Pancreas (tissue), 10 donors: ENCODE results near the gene PRR5L. TPM values are rescaled to one million over a fixed set of nuclear protein-coding genes. Genes with fewer than 3 reads are reported as not detected.

Experiments used
- ATAC-seq, 4 donors: fragments of 200-7000 bp; cut with Tn5 transposase; one replicate each; pipeline versions ENCODE4 v1.8.0 to v1.9.1; 2020; ENCODE audit warnings: mild to moderate bottlenecking in 4 of 4, moderate library complexity in 4 of 4
- DNase-seq, 6 donors: peaks; one replicate each; pipeline ENCODE4 v3.0.0-alpha.2; 2020
- FAIRE-seq: peaks from 2 replicates; lab custom pipeline; 2012; peaks lifted over from hg19 to GRCh38; lab: Jason Lieb, UNC
- H3K27ac ChIP-seq, 4 donors: fragments of 200-600 bp; sonication (generic); 1 replicate in 3 of 4; 2 replicates in 1 of 4; pipeline versions ENCODE4 v1.5.0 to v1.8.0; 2020
- H3K27me3 ChIP-seq, 4 donors: fragments of 200-600 bp; one replicate each; pipeline ENCODE4 v1.8.0; 2021
- H3K36me3 ChIP-seq, 3 donors: fragments of 200-600 bp; sonication (generic) in 1 of 3; one replicate each; pipeline versions ENCODE4 v1.5.0 to v1.8.0; 2020 to 2021
- H3K4me1 ChIP-seq, 3 donors: fragments of 200-600 bp; one replicate each; pipeline ENCODE4 v1.8.0; 2021
- H3K4me3 ChIP-seq, 4 donors: fragments of 200-600 bp; sonication (generic) in 2 of 4; one replicate each; pipeline versions ENCODE4 v1.5.0 to v1.8.0; 2020 to 2021
- H3K9me3 ChIP-seq, 4 donors: fragments of 200-600 bp; one replicate each; pipeline ENCODE4 v1.8.0; 2021
- CTCF ChIP-seq, 4 donors: fragments of 200-600 bp; sonication (generic) in 3 of 4; IDR thresholded peaks; one replicate each; pipeline versions ENCODE4 v1.5.0 to v1.8.0; 2021; ENCODE audit warnings: antibody characterized with exemption in 4 of 4
- WGBS, 2 donors: extraction: QIAGEN DNeasy Blood & Tissue Kit; methylation state at CpG; one replicate each; pipeline ENCODE4 v1.1.7; 2013; 5-methylcytosine and 5-hydroxymethylcytosine counted together
- intact Hi-C, 3 donors: fragments of 100-400 bp; cut with DNase I; formaldehyde crosslinking; loops; one replicate each; pipeline versions ENCODE4 v1.11.1 to v1.14.2; 2022
- polyA plus RNA-seq, 2 donors: library from polyadenylated mRNA; stranded (reverse); fragments of 200-250 nt; gene quantifications; one replicate each; pipeline ENCODE4 v1.2.3, GENCODE V29; 2013
- total RNA-seq, 6 donors: library from RNA; stranded (reverse); fragmentation: NEBNext Ultra II Directional in 4 of 6; extraction: Animal tissue kit (Norgen Biotek cat#: 25700) in 4 of 6; gene quantifications; one replicate each; pipeline versions ENCODE4 v1.2.1 to v1.2.4, GENCODE V29; 2021 to 2023
- donor health status: healthy with polysubstance abuse.
- donor health status: DM: no; HTN: no; CAD: no; lungs with moderate emphysema.
- donor health status: DM: no; HTN: no; CAD: no.
- donor health status: control.
- donor health status: control.
- donor health status: Bipolar disorder and iron deficiency.
- donor health status: DM: yes; HTN: yes; CAD: no.
- donor health status: DM: no; HTN: no; CAD: no.
- donor health status: DM: no; HTN: no; CAD: no.
- donor health status: DM: yes; HTN: yes; CAD: no.

Gene PRR5L, protein sequence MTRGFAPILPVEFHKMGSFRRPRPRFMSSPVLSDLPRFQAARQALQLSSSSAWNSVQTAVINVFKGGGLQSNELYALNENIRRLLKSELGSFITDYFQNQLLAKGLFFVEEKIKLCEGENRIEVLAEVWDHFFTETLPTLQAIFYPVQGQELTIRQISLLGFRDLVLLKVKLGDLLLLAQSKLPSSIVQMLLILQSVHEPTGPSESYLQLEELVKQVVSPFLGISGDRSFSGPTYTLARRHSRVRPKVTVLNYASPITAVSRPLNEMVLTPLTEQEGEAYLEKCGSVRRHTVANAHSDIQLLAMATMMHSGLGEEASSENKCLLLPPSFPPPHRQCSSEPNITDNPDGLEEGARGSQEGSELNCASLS
- 1 to 10 TPM; 1.3 to 9.0 (median 2.7) TPM for total RNA-seq
- 1 to 10 TPM; 1.6 to 2.3 TPM for polyA plus RNA-seq

GRCh38 chr11:36295926-36296325, at the start of gene PRR5L:
PRR5L (plus strand) TSS chr11:36296288; CDS start chr11:36401122, 104,834 bp downstream.
- no peak for FAIRE-seq
- no peak for TF ChIP-seq CTCF (IDR thresholded peaks at IDR 0.05)
- WGBS, 2 donors, result 69 to 73% methylated on average over 3 of the region's 3 CpGs
- peaks cover 0 to 5% (median 2%) of the 10 kb centered on the region in 3 donors for H3K4me1 ChIP-seq
- no peak for DNase-seq
- H3K4me3 ChIP-seq, result no peak within 1 kb of the TSS
- no peaks in the 10 kb centered on the region for H3K36me3 ChIP-seq
- no peak for ATAC-seq
- H3K27ac ChIP-seq, result no peak within 1 kb of the TSS
- H3K27me3 ChIP-seq, result no peaks in the 10 kb centered on the region
- H3K9me3 ChIP-seq, result no peaks in the 10 kb centered on the region
- intact Hi-C loops, result loop anchor here in 2 of 3 donors (10.0 kb wide), 2 partner anchors 159 to 179 kb away; no protein-coding TSS in a partner anchor

GRCh38 chr11:36247493-36247892, 48.6 kb upstream of the PRR5L start:
- Histone ChIP-seq H3K27ac (no peak overlapping the region), H3K4me1 (no peaks in the 10 kb centered on the region), H3K36me3 (no peaks in the 10 kb centered on the region), H3K27me3 (no peaks in the 10 kb centered on the region), H3K9me3 (no peaks in the 10 kb centered on the region), H3K4me3 (no peak overlapping the region)
- intact Hi-C loops, result no loop called here
- 38 to 43% methylated on average over 3 of the region's 3 CpGs for WGBS, 2 donors
- no peak for TF ChIP-seq CTCF (IDR thresholded peaks at IDR 0.05)
- FAIRE-seq (no peak), DNase-seq (no peak), ATAC-seq (no peak)

DNA sequence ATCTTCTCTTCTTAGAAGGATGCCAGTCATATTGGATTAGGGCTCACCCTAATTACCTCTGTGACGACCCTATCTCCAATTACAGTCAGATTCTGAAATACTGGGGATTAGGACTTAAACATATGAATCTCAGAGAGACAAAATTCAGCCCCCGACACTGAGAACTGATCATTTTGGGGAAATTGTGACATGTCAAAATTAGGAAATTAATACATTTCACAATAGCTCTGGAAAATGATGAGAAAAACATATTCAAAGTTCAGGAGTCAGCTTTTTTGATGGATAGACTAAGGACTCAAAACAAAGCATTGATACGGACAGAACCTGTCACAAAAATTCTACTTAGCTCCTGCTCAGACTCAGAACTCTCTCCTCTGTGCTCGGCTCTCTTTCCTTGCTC, 47.7 kb upstream of the PRR5L start:
- no peak overlapping the region for H3K4me3 ChIP-seq
- FAIRE-seq (no peak), DNase-seq (no peak), ATAC-seq (no peak)
- H3K27me3 ChIP-seq, result no peaks in the 10 kb centered on the region
- H3K4me1 ChIP-seq, result no peaks in the 10 kb centered on the region
- no peaks in the 10 kb centered on the region for H3K9me3 ChIP-seq
- intact Hi-C loops, result no loop called here
- WGBS, 2 donors, result 66 to 78% methylated on average over 4 of the region's 4 CpGs
- H3K36me3 ChIP-seq, result no peaks in the 10 kb centered on the region
- no peak for TF ChIP-seq CTCF (IDR thresholded peaks at IDR 0.05)
- H3K27ac ChIP-seq, result peak overlapping the region in 1 of 4 donors; percentile 37

DNA sequence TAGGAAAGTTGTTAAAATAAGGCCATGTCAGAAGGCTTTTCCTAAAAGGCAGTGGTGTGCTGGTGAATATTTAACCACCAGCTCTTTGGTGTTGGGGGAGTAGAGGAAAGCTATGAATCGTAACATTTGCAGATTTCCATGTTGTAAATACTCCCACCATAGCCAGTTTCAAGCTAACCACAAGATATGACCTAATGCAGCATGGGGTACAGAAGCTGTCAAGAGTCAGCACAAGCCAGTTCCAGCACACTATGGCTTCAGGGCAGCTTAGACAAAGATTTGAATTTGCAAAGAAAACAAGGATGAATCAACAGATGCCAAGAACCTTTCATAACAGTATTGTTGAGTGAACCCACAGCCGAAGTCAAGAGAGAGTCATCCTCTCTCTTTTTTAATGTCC, 46.8 kb upstream of the PRR5L start:
- no peak overlapping the region for H3K4me3 ChIP-seq
- DNase-seq, result no peak
- ATAC-seq, result peak in 3 of 4 donors; percentile 9 to 67 (median 46)
- no peaks in the 10 kb centered on the region for H3K4me1 ChIP-seq
- H3K36me3 ChIP-seq, result no peaks in the 10 kb centered on the region
- no peaks in the 10 kb centered on the region for H3K9me3 ChIP-seq
- 50 to 67% methylated on average over 2 of the region's 2 CpGs for WGBS, 2 donors
- no peaks in the 10 kb centered on the region for H3K27me3 ChIP-seq
- FAIRE-seq, result no peak
- intact Hi-C loops, result no loop called here
- peak overlapping the region in 1 of 4 donors; percentile 37 for H3K27ac ChIP-seq
- no peak for TF ChIP-seq CTCF (IDR thresholded peaks at IDR 0.05)

- intact Hi-C loops, result no loop called here
- no peak overlapping the region for H3K4me3 ChIP-seq
- no peak for FAIRE-seq
- no peaks in the 10 kb centered on the region for H3K9me3 ChIP-seq
- no peak for TF ChIP-seq CTCF (IDR thresholded peaks at IDR 0.05)
- DNase-seq, result no peak
- no peak overlapping the region for H3K27ac ChIP-seq
- H3K27me3 ChIP-seq, result no peaks in the 10 kb centered on the region
- no peaks in the 10 kb centered on the region for H3K36me3 ChIP-seq
- no peaks in the 10 kb centered on the region for H3K4me1 ChIP-seq
- 63 to 68% methylated on average over 2 of the region's 2 CpGs for WGBS, 2 donors
- no peak for ATAC-seq
Measured at GRCh38 chr11:36251823-36252222, 44.3 kb upstream of the PRR5L start.
